GM18520 (cell line): ENCODE data around the gene PISD.
"Not testable (repeated sequence)": the region's sequence is repeated elsewhere in the genome, so short reads cannot be mapped to it uniquely, and the experiment has no call there.

Source experiments
- ATAC-seq: cut with Tn5 transposase; IDR thresholded peaks from one replicate; pipeline ENCODE4 v1.9.1; 2021; ENCODE audit not compliant: unreplicated experiment

PISD gene

GRCh38 chr22:31610611-31611010, 51.4 kb downstream of the PISD start:
- no peak for ATAC-seq

- no peak for ATAC-seq
Observed at GRCh38 chr22:31609716-31610115, 52.3 kb downstream of the PISD start.

GRCh38 chr22:31607696-31608095, 54.3 kb downstream of the PISD start:
- ATAC-seq: no peak

GRCh38 chr22:31605851-31606585, 56.0 kb downstream of the PISD start:
- ATAC-seq: no peak

GRCh38 chr22:31604746-31605705, 57.0 kb downstream of the PISD start:
- no peak for ATAC-seq

- no peak for ATAC-seq
Observed at GRCh38 chr22:31604137-31604705, 57.8 kb downstream of the PISD start.

GRCh38 chr22:31603574-31603973, 58.4 kb downstream of the PISD start:
- no peak for ATAC-seq

GRCh38 chr22:31603081-31603525, 58.9 kb downstream of the PISD start:
- ATAC-seq: no peak

GRCh38 chr22:31602259-31602952, 59.6 kb downstream of the PISD start:
- ATAC-seq: no peak

- ATAC-seq: no peak
Observed at GRCh38 chr22:31595271-31595670, 66.7 kb downstream of the PISD start.

GRCh38 chr22:31590161-31590560, 71.9 kb downstream of the PISD start:
- not testable (repeated sequence) for ATAC-seq

GRCh38 chr22:31588970-31589675, 72.9 kb downstream of the PISD start:
- ATAC-seq: no peak

- no peak for ATAC-seq
Observed at GRCh38 chr22:31586137-31586920, 75.7 kb downstream of the PISD start.

GRCh38 chr22:31585161-31585859, 76.7 kb downstream of the PISD start:
- ATAC-seq: no peak

- no peak for ATAC-seq
Observed at GRCh38 chr22:31584804-31585160, 77.2 kb downstream of the PISD start.

- no peak for ATAC-seq
Observed at GRCh38 chr22:31583861-31584485, 78.0 kb downstream of the PISD start.

- ATAC-seq: no peak
Observed at GRCh38 chr22:31579835-31580242, 82.2 kb downstream of the PISD start.

GRCh38 chr22:31578171-31578570, 83.8 kb downstream of the PISD start:
- no peak for ATAC-seq

GRCh38 chr22:31577711-31578110, 84.3 kb downstream of the PISD start:
- ATAC-seq: no peak
